ENCODE results near the gene PKIG.

Gene PKIG

DNA sequence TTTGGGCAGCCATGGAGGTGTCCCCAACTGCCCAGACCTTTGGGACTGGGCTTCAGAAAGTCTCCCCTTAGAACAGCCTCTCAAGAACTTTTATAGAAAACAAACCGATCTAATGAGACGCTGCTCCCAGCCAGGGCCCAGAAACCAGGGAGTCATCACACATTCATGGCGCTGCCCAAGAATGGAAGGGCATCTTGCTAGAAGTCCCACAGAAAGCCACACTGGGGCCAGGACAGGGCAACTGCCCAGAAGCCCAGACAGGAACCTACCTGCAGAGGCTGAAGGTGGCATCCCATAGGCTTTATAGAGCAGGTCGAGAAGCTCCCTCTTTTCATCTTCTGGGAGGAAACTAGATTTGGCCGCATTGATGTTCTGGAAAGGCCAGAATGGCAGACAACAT is 37.7 kb downstream of the PKIG start:
- DNase-seq (ENCODE audit: low read depth): no peak

DNA sequence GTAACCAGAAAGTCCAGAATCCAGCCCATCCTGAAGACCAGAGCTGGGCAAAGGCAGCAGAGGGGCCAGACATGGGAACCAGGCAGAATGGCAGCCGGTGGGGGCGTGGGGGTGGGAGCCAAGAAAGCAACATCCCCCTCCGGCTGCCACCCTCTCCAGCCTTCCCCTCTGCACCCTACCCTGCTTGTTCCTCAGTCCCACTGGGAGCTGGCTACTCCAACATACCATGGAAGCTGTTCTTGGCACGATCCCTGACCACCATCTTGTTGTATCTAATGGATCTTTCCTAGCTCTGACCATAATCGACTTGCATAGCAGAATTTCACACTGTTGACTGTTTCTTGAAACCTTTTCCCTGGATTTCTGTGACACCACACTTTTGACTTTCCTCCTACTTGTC is 38.9 kb downstream of the PKIG start:
- no peak for DNase-seq (ENCODE audit: low read depth)

DNA sequence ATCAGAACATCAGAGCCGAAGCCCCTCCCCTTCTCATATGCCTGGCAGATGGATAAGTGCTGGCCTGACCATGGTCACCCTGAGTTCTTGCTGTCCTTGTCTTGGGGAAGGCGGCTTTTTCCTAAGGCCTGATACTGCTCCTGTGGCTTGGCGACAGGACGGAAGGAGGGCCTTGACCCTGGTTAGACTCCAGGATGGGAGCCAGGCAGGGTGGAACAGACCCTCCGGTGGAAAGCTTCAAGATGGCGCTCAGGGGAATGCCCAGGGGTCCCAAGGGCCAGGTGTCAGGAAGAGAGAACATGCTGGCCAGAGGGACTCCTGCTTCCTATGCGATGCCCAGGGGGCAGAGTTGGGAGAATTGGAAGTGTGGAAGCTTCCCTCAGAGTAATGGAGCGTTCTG is 39.6 kb downstream of the PKIG start:
- DNase-seq (ENCODE audit: low read depth): no peak

DNA sequence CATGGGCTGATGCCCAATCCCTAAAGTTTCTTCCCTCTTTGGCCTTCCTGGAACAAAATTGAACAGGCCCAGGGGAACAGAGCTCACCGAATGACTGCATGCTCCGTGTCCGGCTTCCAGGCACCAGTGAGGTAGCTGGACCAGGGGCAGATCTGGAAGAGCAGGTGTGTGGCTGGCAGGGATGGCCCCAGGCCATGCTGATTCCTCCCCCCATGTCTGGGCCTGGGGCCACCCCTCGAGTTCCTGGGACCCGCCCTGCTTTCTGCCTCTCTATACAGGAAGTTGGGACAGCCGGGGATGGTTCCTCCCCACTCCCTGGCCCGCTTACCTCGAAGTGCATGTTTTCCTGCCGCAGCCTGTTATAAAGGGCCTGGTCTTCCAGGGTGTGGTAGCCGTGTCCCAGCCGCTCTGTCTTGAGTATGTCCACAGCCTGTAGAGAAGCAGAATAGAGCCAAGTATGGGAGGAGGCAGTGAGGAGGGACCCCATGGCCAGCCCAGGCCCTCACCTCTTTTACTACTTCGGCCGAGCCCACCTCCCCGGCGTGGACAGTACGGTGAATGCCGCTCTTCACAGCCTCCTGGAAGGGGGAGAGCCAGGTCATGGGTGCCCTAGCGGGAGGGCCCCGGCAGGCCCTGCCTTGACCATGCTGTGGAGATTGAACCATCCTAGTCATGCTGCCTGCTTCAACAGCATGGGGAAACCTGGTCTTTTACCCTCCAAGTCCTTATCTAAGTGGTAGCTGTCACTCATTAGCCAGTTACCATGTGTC is 40.3 kb downstream of the PKIG start:
- DNase-seq (ENCODE audit: low read depth): no peak

DNA sequence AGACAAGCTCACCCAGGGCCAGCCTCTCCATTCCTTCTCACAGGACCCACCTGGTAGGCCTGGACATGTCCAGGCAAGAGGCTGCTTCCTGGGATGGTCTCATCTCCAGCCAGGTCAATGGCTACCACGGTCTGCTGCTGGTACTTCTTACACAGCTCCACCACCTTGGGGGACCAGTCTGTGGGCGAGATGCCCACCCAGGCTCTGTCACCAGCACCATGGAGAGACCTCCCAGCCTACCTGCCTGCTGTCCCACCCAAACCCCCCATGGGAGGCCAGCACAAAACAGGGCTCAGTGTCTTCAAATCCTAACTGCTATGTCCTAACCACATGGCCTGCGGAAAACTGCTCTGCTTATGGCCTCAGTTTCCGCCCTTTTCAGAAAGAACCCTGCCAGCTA is 41.8 kb downstream of the PKIG start:
- no peak for DNase-seq (ENCODE audit: low read depth)

DNA sequence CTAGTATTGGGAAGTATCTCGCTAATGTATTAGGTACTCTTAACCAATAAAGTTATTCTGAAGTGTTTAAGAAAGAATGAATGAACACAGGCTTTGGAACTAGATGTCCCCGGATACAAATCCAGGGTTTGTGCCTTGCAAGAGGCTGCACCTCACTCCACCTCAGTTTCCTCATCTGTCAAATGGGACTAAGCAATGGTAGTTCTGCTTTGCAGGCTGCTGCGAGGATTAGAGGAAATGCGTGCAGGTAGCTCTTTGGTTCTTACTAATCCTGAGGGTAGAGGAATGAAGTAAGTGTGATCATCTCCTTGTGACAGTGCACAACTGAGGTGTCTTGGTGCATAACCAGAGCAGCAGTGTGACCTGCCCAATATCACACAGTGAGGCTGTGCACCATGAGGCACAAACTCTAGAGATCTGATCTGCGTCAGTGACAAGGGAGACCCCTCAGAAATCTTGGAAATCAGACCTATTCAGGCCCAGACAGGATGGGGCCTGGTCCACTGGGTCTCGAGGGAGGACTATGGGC is 42.4 kb downstream of the PKIG start:
- DNase-seq (ENCODE audit: low read depth): no peak

DNA sequence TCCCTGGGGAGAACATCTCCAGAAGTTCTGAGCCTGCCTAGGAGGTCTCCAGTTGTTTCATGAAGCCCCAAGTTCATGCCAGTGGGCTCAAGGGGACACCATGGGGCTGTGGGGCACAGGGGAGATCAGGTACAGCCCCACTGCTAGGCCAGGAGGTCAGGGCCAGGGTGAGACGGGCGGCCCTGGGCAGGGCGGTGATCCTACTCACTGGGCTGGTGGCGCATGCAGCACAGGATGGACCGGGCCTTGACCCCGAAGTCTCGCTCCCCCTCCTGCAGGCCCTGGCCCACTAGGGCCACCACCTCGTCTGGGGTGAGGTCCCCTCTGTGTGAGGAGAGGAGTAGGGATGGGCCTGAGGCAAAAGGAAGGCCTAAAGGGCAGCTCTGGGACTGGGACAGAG is 43.0 kb downstream of the PKIG start:
- DNase-seq (ENCODE audit: low read depth): no peak

DNA sequence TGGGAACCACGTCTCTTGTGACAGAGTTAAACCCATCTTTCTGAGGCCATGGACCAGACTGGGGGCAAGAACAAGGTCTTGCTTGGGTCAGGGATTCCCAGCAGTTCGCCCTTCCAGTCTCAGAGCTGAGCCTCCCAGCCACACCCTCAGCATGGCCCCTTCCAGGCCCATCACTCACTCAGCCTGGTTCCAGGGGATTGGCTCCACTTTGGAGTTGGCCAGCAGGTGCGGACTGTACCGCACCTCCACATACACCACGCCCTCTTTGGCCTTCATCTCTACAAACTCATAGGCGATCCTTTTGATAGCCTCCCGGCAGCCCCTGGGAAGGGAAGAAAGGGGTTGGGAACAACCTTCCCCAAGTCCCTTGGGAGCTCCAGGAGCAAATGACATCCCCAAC is 43.9 kb downstream of the PKIG start:
- no peak for DNase-seq (ENCODE audit: low read depth)

DNA sequence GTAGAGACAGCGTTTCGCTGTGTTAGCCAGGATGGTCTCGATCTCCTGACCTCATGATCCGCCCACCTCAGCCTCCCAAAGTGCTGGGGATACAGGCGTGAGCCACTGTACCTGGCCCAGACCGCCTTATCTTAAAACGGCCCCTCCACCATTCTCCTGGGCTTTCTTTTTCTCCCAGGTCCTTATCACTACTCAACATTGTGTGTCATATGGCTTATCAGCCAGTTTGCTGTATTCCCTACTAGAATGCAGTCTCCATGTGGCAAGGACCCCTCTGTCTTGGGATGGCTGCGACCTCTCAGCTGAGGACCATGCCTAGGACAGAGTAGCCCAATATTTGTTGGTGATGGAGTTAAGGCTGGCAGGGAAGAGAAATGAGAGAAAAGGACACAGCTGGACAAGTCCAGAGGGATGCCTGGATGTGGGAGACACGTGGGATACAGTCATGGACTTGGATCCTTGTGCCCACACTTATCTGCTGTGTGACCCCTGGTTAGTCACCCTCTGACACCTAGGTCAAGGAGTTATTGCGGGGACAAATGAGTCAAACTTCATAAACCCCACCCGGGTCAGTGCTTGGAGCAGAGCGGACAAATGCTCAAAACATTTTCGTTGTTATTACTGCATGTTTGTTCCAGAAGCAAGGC is 45.1 kb downstream of the PKIG start:
- DNase-seq (ENCODE audit: low read depth): no peak

DNA sequence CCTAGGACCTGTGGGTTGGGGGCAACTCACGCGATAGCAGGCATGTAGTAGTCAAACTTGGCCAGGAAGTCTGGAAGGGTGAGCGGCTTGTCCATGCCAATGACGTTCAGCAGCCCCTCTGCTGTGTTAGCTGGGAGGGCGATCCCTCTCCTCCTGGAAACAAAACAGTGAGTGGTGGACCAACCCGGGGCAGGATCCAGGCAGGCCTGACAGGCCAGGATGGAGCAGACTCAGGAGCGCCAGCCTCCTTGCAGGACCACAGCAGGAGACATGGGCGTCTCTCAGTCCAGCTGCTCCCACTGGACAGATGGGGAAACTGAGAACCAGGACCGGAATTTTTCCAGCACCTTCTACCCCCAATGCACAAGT is 46.6 kb downstream of the PKIG start:
- no peak for DNase-seq (ENCODE audit: low read depth)

DNA sequence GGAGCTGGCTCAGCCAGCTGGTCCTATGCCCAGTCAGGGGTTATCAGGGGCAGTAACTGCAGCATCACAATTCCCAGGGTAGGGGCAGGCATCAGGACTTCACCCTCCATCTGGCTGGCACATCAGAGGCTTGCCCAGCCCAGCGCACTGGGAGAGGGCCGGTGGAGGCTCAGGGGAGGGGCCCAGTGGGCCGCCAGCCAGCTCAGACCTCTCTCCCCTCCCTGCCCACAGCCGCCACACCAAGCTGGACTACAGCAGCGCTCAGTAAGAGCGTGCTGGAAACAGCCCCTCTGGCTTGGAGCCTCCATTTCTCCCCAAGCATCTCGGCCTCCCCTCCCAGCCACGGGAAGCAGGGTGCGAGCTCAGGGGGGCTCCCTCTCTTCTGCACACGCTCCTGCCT is 47.2 kb downstream of the PKIG start:
- no peak for DNase-seq (ENCODE audit: low read depth)

DNA sequence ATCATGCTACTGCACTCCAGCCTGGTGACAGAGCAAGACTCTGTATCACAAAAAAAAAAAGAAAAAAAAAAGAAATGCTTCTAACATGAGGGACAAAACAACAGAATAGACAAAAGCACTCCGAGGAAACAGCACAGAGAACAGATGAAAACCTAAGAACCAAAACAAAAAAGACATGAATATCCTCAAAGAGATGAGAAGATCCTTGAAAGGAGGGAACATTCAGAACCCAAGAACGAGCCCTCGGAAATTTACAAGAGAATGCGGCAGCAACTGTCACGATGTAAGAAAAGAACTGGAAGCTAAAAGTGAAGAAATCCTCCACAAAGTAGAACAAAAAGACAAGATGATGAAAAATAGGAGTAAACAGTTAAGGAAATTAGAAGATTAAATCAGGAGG is 47.9 kb downstream of the PKIG start:
- no peak for DNase-seq (ENCODE audit: low read depth)

DNA sequence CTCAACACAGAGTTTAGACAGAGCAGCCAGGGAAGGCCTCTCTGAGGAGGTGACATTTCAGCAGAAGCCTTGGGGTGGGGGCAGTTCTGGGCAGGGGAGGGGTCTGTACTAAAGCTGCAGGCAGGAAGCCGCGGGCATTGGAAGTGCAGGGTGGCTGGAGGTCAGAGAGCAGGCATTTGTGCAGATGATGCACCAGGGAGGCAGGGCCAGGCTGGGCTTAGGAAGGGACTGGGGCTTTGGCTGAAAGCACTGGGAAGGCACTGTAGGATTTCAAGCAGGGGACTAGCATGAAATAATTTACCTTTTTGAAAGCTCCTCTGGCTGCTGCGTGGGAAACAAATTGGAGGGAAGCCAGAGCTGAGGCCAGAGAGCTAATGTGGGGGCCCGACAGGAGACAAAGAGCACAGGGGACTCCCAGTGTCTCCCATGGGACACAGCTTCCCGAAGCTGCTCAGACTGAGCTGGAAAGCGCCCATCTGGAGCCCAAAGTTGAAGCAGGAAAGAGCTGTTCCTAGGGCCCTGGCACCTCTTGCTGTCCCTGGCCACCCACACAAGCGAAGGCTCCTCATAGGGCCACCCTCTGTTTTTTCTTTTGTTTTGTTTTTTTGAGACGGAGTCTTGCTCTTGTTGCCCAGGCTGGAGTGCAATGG is 49.8 kb downstream of the PKIG start:
- DNase-seq (ENCODE audit: low read depth): no peak

DNA sequence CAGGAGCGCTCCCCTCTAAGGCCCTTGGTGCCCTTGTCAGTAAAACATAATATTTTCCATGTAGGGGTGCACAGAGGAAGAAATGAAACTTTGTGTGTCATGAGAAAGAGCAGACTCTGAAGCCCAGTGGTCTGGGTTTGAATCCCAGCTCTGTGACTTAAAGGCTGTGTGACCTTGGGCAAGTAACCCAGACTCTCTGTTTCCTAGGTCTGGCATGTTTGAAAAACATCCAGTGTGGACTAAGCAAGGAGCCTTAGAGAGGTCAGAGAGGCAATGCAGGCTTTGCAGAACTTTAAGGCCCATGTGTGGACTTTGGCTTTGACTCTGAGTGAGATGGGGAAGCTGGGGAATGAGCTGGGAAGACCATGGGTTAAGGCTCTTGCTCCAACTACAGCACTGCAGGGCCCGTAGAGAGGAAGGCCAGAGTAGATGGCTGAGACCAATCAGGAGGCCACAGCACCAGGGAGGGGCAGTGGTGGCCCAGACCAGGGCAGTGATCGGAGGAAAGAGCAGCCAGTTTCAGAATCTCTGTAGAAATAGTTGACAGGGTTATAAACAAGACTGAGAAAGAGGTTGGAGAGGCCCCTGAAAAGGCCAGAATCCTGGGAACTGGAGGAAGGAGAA is 50.9 kb downstream of the PKIG start:
- no peak for DNase-seq (ENCODE audit: low read depth)

DNA sequence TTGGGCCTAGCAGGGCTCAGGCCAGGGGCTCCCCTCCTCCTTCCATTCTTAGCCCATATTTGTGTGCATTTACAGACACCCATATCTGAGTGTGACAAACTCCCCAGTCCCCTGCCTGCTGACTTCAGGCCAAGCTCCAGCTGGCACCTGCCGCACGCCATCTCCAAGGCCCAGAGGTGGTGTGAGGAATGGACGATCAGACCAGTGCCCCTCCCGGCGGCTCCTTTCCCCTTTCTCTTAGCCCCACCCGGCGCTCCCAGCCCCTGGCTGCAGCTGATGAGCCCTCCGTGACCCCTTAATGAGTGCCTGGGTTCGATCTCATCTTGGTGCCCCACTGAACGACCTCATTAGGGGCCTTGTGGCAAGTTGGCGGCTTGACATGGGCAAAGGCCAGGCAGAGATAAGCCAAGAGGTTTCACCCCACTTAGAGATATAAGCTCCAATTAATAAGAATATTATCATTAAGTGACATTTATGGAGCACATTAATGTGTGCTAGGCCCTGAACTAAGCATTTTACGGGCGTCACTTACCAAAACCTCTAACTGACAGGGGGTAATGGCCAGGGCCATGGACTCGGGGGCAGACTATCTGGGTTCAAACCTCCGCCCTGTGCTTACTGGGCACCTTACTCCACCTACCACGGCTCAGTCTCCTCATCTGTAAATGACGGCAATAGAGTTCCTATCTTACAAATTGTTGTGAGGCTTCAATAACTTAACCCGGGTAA is 51.7 kb downstream of the PKIG start:
- DNase-seq (ENCODE audit: low read depth): no peak

DNA sequence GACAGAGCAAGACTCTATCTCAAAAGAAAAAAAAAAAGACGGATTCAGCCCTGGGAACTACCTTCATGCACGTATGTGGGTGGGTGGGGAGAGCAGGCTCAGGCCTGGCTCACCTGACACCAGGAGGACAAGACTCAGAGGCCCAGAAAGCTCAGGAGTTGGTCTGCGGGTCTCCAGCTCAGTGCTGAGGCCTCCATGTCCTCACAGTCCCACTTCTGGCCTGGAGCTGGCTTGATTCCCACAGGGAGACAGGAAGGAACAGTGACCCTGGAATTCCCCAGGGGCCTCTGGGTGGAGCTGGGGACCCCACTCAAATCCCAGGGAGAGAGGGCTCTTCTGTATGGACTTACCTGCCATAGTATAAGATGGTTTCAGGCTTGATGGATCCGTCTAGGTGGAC is 53.5 kb downstream of the PKIG start:
- no peak for DNase-seq (ENCODE audit: low read depth)

DNA sequence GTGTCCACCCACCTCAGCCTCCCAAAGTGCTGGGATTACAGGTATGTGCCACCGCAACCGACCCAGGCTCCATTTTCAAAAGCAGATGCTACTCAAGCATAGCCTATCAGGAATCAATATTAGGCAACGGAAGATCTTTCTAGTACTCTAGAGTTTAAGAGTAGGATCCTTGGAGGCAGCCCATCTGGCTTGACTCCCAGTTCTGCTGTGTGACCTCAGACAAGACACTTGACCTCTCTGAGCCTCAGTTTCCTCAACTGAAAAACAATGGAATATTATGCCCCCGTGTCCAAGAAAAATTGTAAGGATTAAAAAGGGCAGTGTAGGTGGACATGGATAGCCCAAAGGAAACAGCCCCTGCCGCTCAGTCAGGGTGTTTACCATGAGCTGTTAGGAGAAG is 54.7 kb downstream of the PKIG start:
- no peak for DNase-seq (ENCODE audit: low read depth)

DNA sequence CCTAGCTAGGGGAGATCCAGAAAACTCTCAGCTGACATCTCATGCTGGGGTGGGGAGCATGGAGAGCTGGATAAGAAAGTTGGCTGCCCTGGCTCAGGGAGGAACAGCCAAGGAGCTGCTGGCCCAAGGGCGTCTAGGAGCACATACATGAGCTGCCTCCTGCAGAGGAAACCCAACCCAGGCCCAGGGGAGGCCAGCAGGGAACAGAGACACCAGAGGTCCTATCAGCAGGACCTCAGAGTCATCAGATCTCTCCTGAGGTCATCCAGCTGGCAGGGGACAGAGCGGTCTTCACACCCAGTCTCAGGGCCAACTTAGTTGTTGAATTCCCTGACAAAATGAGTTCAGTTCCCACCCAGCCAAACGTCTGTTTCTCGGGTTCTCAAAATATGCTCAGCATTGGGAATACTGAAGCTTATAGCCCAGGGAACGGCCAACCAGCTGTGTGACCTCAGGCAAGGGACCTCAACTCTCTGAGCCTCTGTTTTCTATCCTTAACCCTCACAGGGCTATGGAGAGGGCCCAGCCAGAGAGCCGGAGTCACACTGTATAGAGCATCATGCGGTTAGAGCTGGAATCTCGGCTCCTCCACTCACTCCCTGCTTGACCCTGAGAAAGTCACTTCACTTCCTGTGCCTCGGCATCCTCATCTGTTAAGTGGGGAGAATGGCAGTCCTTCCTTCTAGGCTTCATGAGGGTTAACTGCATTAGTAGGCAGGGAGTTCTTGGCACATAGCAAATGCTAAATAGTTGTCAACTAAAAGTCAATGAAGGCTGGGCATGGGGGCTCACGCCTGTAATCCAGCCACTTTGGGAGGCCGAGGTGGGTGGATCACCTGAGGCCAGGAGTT is 55.4 kb downstream of the PKIG start:
- no peak for DNase-seq (ENCODE audit: low read depth)

DNA sequence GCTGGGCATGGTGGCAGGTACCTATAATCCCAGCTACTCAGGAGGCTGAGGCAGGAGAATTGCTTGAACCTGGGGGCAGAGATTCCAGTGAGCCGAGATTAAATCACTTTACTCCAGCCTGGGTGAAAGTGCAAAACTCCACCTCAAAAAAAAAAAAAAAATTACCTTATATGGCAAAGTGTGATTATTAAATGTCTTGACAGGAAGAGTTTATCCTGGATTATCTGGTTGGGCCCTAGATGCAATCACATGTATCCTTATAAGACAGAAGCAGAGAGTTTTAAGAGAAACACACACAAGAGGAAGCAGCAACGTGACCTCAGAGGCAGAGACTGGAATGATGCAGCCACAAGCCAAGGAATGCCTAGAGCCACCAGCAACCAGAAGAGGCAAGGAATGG is 58.1 kb downstream of the PKIG start:
- DNase-seq (ENCODE audit: low read depth): no peak

DNA sequence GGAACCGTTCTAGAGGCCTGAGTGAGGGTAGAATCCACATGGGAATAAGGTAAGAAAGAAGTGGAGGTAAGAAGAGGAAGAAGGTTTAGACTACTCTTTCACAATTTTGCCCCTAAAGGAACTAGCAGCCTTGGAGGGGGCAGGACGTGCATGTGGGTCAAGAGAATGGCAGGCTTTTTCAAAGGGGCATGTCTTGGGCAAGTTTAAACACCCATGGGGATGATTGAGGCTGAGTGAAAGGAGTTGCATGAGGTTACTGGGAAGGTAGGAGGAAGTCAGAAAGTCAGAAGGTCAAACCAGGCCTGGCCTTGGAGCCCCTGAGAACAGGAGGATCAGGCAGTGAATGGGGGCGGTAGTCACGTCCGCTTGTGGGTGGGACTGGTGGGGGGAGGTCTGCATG is 58.9 kb downstream of the PKIG start:
- DNase-seq (ENCODE audit: low read depth): no peak

Measured in stimulated activated CD8-positive, alpha-beta memory T cell treated with anti-CD3 and anti-CD28 coated beads, Interleukin-15, amount 100 ng/mL, for 1 hour (primary cell).